Activated CD4-positive, CD25-positive, alpha-beta regulatory T cell treated with anti-CD3 and anti-CD28 coated beads, Interleukin-2, amount 50 U/mL, for 16 hours (primary cell): ENCODE measurements around the gene SDCCAG8.

Source experiments
- DNase-seq: peaks from one replicate; pipeline ENCODE4 v3.0.0-alpha.2; 2020; ENCODE audit warnings: low read depth, low spot score

The SDCCAG8 gene

DNA sequence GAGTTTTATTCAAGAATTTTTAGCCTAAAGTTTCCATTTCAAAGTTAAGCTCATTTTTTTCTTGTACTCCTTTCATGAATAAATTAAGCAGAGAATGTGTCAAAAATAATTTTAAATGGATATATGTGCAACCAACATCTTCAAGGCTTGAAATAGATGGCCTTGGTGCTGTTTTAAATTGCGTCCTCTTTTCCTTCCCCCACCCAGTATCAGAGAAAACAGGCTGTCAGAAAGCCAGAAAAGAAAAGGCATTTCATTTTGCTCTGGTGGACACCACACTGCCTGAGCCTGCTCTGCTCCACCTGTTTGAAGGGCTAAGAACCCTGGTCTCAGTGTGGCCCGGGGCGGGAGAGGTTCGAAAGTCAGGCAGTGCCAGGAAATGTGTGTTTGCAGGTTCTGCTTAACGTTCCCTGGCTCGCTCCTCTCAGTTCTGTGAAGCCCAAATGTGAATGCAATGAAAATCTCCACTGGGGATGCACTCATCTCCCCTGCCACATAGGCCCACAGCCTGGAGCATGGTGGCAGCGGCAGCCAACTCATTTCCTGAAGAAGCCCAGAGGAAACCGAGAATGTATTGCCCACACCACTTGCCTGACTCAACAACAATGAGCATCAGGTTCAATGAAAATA, 134.4 kb downstream of the SDCCAG8 start:
- no peak for DNase-seq

- no peak for DNase-seq
Measured at GRCh38 chr1:243391355-243391754, 135.5 kb downstream of the SDCCAG8 start.

DNA sequence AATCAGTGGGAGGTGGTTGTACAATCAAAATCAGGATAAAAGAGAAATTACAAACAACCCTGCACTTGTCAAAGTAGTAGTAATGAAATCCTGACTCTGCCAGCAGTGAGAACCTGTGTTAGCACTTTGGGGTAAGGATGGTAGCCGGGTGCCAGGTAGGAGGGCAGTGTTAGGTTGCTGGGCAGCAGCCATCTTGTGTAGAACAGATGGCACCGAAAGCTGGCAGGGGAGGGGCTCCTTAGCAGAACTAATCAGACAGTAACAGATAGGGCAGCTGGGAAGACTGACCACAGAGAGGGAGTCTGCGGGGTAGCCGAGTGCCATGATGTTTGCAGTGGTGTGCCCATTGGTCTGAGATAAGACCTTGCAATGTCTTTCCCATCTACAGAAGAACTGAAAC, 137.3 kb downstream of the SDCCAG8 start:
- DNase-seq, result no peak

GRCh38 chr1:243394066-243394465, 138.2 kb downstream of the SDCCAG8 start:
- no peak for DNase-seq

GRCh38 chr1:243394601-243395464, 139.0 kb downstream of the SDCCAG8 start:
- no peak for DNase-seq

GRCh38 chr1:243396424-243396823, 140.6 kb downstream of the SDCCAG8 start:
- no peak for DNase-seq

DNA sequence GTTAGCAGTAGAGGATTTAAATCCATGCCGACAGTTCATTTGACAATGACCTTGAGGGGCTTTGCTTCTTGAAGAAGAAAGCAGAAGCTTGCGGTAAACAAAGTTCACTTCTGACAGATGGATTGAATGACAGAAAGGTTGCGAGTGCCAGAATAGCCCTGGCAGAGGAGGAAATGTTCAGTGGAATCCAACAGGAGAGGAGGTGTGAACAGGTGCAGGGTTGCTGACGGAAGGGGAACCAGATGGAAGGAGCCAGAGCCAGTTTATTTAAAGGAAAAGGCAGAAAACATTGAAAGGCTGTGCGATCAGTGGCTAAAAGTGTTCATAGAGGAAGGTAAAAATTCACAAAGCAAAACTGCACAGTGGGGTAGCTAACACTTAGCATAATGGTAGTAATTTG, 141.0 kb downstream of the SDCCAG8 start:
- no peak for DNase-seq

GRCh38 chr1:243397613-243398321, 141.9 kb downstream of the SDCCAG8 start:
- DNase-seq, result no peak

DNA sequence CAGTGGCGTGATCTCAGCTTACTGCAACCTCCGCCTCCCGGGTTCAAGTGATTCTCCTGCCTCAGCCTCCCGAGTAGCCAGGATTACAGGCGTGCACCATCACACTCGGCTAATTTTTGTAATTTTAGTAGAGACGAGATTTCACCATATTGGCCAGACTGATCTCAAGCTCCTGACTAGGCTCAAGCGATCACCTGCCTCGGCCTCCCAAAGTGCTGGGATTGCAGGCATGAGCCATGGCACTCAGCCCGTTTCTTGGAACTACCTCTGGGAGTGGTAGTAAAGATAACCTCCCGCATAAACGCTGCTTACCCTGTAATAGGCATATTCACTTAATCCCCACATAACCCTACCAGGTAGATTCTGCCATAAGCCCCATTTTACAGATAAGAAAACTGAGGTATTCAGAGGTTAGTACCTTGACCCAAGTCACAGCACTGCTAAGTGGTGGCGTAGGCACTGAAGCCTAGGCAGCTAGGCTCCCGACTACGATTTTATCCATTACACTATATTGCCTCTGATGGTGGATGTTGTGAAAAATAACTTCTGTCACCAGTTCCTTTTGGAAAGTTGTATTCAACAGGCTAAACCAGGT, 143.8 kb downstream of the SDCCAG8 start:
- DNase-seq, result no peak

DNA sequence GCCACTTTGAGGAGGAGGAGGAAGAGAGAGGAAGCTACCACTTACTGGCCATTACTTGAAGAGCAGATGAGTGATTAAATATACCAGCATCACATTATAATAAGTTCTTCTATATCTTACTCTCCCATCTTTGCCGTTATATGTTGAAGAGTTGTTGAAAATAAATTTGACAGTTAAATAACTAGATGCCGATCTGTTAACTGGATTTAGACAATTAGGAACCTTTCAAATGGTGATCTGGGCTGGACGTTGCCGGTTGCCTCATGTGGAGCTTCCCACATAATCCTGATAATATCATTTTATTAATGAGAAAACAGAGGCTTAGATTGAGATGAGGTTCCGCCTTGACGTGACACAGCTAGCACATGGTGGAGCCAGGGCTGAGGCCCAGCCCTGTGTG, 147.0 kb downstream of the SDCCAG8 start:
- DNase-seq, result no peak

- DNase-seq, result no peak
Measured at GRCh38 chr1:243406424-243406823, 150.6 kb downstream of the SDCCAG8 start.

GRCh38 chr1:243407284-243408018, 151.6 kb downstream of the SDCCAG8 start:
- no peak for DNase-seq

- no peak for DNase-seq
Measured at GRCh38 chr1:243408479-243408878, 152.6 kb downstream of the SDCCAG8 start.

DNA sequence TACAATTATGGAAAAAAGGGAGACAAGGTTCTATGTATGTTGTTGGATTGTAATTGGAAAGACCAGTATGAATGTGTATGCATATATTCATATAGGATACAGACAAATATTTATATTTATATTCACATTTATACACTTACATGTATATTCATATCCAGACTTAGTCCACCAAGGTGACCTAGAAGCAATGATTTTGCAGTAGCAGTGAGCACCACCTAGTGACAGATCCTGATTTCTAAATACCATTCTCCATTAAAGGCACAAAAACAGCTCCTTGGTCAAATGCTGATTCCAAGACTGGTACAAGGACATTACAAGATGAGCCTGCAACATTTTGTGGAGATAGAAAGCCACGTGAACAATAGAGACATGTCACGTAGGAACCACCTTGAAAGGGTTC, 153.4 kb downstream of the SDCCAG8 start:
- no peak for DNase-seq

GRCh38 chr1:243411472-243411871, 155.6 kb downstream of the SDCCAG8 start:
- DNase-seq, result no peak

GRCh38 chr1:243413431-243414151, 157.8 kb downstream of the SDCCAG8 start:
- no peak for DNase-seq

- no peak for DNase-seq
Measured at GRCh38 chr1:243414152-243414494, 158.3 kb downstream of the SDCCAG8 start.

GRCh38 chr1:243415663-243416408, 160.0 kb downstream of the SDCCAG8 start:
- DNase-seq, result no peak

DNA sequence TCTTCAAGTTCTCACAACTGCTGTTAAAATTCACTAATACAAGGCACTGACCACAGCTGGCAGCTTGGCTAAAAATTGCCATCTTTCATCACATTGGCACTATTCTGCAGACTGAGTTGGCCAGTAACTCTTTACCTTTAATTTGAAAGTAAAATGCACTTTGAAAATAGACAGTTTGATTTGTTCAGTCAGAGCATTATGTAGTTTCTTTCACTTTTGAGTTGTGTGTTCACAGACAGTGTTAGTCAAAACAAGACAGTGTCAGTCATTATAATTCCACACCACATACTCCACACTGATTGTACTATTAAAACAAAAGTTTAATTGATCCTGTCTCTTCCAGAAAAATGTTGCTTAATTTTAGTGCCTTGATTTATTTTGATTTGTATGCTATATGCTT, 160.7 kb downstream of the SDCCAG8 start:
- DNase-seq, result no peak
